ENCODE data around the gene NFATC1. TPM values are rescaled to one million over a fixed set of nuclear protein-coding genes. Genes with fewer than 3 reads are reported as not detected.

Gene NFATC1
- total RNA-seq, 6 experiments from 2014 or later: 0.57 to 2.0 (median 0.89) TPM

- no peaks in the 10 kb centered on the region for H3K36me3 Mint-ChIP-seq (ENCODE audit: low read depth)
- H3K27ac Mint-ChIP-seq: no peak overlapping the region
- DNase-seq: no peak
- no peaks in the 10 kb centered on the region for H3K27me3 Mint-ChIP-seq (ENCODE audit: insufficient read depth)
- H3K4me3 Mint-ChIP-seq: no peak overlapping the region
- H3K9me3 Mint-ChIP-seq: peaks cover 6% of the 10 kb centered on the region
- no peak for TF ChIP-seq CTCF (IDR thresholded peaks at IDR 0.05)
- no peaks in the 10 kb centered on the region for H3K4me1 Mint-ChIP-seq (ENCODE audit: low read depth)
Measured at GRCh38 chr18:79442508-79443221, 46.9 kb downstream of the NFATC1 start.

GRCh38 chr18:79445221-79445620 is 49.5 kb downstream of the NFATC1 start:
- Mint-ChIP-seq H3K27ac (no peak overlapping the region), H3K4me1 (ENCODE audit: low read depth) (no peaks in the 10 kb centered on the region), H3K27me3 (ENCODE audit: insufficient read depth) (no peaks in the 10 kb centered on the region), H3K36me3 (ENCODE audit: low read depth) (no peaks in the 10 kb centered on the region), H3K9me3 (peaks cover 7% of the 10 kb centered on the region), H3K4me3 (no peak overlapping the region)
- TF ChIP-seq CTCF (IDR thresholded peaks at IDR 0.05): no peak
- no peak for DNase-seq

- no peak for TF ChIP-seq CTCF (IDR thresholded peaks at IDR 0.05)
- Mint-ChIP-seq H3K27ac (no peak overlapping the region), H3K4me1 (ENCODE audit: low read depth) (no peaks in the 10 kb centered on the region), H3K27me3 (ENCODE audit: insufficient read depth) (no peaks in the 10 kb centered on the region), H3K4me3 (no peak overlapping the region), H3K36me3 (ENCODE audit: low read depth) (no peaks in the 10 kb centered on the region), H3K9me3 (peaks cover 7% of the 10 kb centered on the region)
- no peak for DNase-seq
Measured at GRCh38 chr18:79445696-79446561, 50.2 kb downstream of the NFATC1 start.

GRCh38 chr18:79446931-79447330 is 51.2 kb downstream of the NFATC1 start:
- H3K36me3 Mint-ChIP-seq (ENCODE audit: low read depth): no peaks in the 10 kb centered on the region
- no peak overlapping the region for H3K27ac Mint-ChIP-seq
- H3K9me3 Mint-ChIP-seq: peaks cover 7% of the 10 kb centered on the region
- no peak for TF ChIP-seq CTCF (IDR thresholded peaks at IDR 0.05)
- no peaks in the 10 kb centered on the region for H3K27me3 Mint-ChIP-seq (ENCODE audit: insufficient read depth)
- no peak overlapping the region for H3K4me3 Mint-ChIP-seq
- DNase-seq: no peak
- no peaks in the 10 kb centered on the region for H3K4me1 Mint-ChIP-seq (ENCODE audit: low read depth)

- Mint-ChIP-seq H3K27me3 (ENCODE audit: insufficient read depth) (no peaks in the 10 kb centered on the region), H3K36me3 (ENCODE audit: low read depth) (no peaks in the 10 kb centered on the region), H3K27ac (no peak overlapping the region), H3K4me1 (ENCODE audit: low read depth) (no peaks in the 10 kb centered on the region), H3K9me3 (peaks cover 7% of the 10 kb centered on the region), H3K4me3 (no peak overlapping the region)
- DNase-seq: no peak
- no peak for TF ChIP-seq CTCF (IDR thresholded peaks at IDR 0.05)
Measured at GRCh38 chr18:79447703-79448367, 52.1 kb downstream of the NFATC1 start.

Measured in HFFc6 (cell line).